K562 (cell line): Measurements from ENCODE around the gene ARL16. TPM values are rescaled to one million over a fixed set of nuclear protein-coding genes. Genes with fewer than 3 reads are reported as not detected.

Experiments
- ATF7 ChIP-seq: fragments of 450-650 bp; IDR thresholded peaks from 2 replicates; pipeline ENCODE4 v1.7.1; 2014; ENCODE audit warnings: mild to moderate bottlenecking, moderate library complexity
- CREB3L1 ChIP-seq: fragments of 450-650 bp; IDR thresholded peaks from 2 replicates; pipeline ENCODE4 v1.6.1; 2014; ENCODE audit warnings: low read depth, mild to moderate bottlenecking, moderate library complexity, borderline replicate concordance
- FOXA3 ChIP-seq, 2 experiments: fragments of 450-650 bp in 1 of 2; sonication (generic) in 1 of 2; formaldehyde crosslinking; IDR thresholded peaks in 1 of 2; conservative IDR thresholded peaks in 1 of 2; 2 replicates each; pipeline versions ENCODE4 v1.4.0 to v1.8.0; 2020 to 2022; ENCODE audit warnings: mild to moderate bottlenecking in 2 of 2, missing genetic modification reagents in 1 of 2
- FOXJ2 ChIP-seq: fragments of 200-800 bp; sonication (Bioruptor generic); IDR thresholded peaks from 2 replicates; pipeline ENCODE4 v1.6.1; 2016; ENCODE audit warnings: missing genetic modification characterization, missing compliant biosample characterization
- FOXJ3 ChIP-seq: sonication (generic); formaldehyde crosslinking; IDR thresholded peaks from 2 replicates; pipeline ENCODE4 v1.4.0; 2020; ENCODE audit warnings: mild to moderate bottlenecking, missing genetic modification reagents
- FUS ChIP-seq: fragments of 200-400 bp; formaldehyde crosslinking; optimal IDR thresholded peaks from 2 replicates; pipeline ENCODE3; 2017; ENCODE audit warnings: low read depth, low read length
- MAFG ChIP-seq: fragments of 450-650 bp; conservative IDR thresholded peaks from 2 replicates; pipeline ENCODE4 v1.6.1; 2016; ENCODE audit warnings: missing genetic modification characterization, missing compliant biosample characterization
- NR2C1 ChIP-seq, 2 experiments: fragments of 450-650 bp; IDR thresholded peaks; 2 replicates each; pipeline ENCODE4 v1.6.1; 2017; ENCODE audit warnings: mild to moderate bottlenecking in 2 of 2, antibody characterized with exemption in 1 of 2, inconsistent platforms in 1 of 2, missing compliant biosample characterization in 1 of 2, missing genetic modification characterization in 1 of 2
- PCBP1 ChIP-seq: fragments of 200-400 bp; formaldehyde crosslinking; IDR thresholded peaks from 2 replicates; pipeline ENCODE4 v1.6.1; 2018; ENCODE audit warnings: mild to moderate bottlenecking, low read depth, low read length; ENCODE audit not compliant: poor library complexity, severe bottlenecking
- PHTF2 ChIP-seq: fragments of 250-450 bp; sonication (Bioruptor Pico); IDR thresholded peaks from 2 replicates; pipeline ENCODE4 v1.5.0; 2021; ENCODE audit warnings: mild to moderate bottlenecking
- RUNX1 ChIP-seq: sonication (generic); IDR thresholded peaks from 2 replicates; pipeline ENCODE4 v1.6.1; 2016; ENCODE audit warnings: antibody characterized with exemption, low read depth
- SRSF3 ChIP-seq: fragments of 200-400 bp; formaldehyde crosslinking; IDR thresholded peaks from 2 replicates; pipeline ENCODE4 v1.6.1; 2016; ENCODE audit warnings: mild to moderate bottlenecking, low read length, moderate library complexity; ENCODE audit not compliant: insufficient read depth
- ZNF12 ChIP-seq: sonication (generic); formaldehyde crosslinking; IDR thresholded peaks from 2 replicates; pipeline ENCODE4 v1.4.0; 2020; ENCODE audit warnings: mild to moderate bottlenecking, missing genetic modification reagents
- ZNF75A ChIP-seq: fragments of 450-650 bp; formaldehyde crosslinking; IDR thresholded peaks from 2 replicates; pipeline ENCODE4 v1.4.0; 2020; ENCODE audit warnings: mild to moderate bottlenecking
- ZNF830 ChIP-seq: fragments of 250-450 bp; sonication (Bioruptor Pico); IDR thresholded peaks from 2 replicates; pipeline ENCODE4 v1.5.0; 2021; ENCODE audit warnings: mild to moderate bottlenecking
- polyA plus RNA-seq, 8 experiments: library from polyadenylated mRNA; depleted of rRNA in 4 of 8; stranded (reverse) in 5 of 8; unstranded in 3 of 8; fragments of >200 nt; fragmentation: Nextera tagmentation in 2 of 8; fragmentation: Illumina TruSeq in 1 of 8; extraction: Ambion mirVana in 2 of 8; extraction: Trizol in 1 of 8; gene quantifications; 2 replicates each; pipeline versions ENCODE4 v1.2.1 to v1.2.3, GENCODE V29; 2011 to 2014; ENCODE audit warnings: inconsistent platforms in 1 of 8, missing spikeins in 1 of 8
- total RNA-seq, 7 experiments: library from RNA; depleted of rRNA in 6 of 7; stranded (reverse); fragments of >200 nt in 6 of 7; fragmentation: Illumina TruSeq in 2 of 7; extraction: Trizol in 2 of 7; gene quantifications; 2 replicates each; pipeline versions ENCODE4 v1.2.1 to v1.2.3, GENCODE V29; 2011 to 2021; ENCODE audit warnings: low replicate concordance in 1 of 7
- TF ChIP-seq, protein P1 (sequence below): sonication (generic); formaldehyde crosslinking; IDR thresholded peaks from 2 replicates; pipeline ENCODE4 v1.8.1; 2023; ENCODE audit warnings: mild to moderate bottlenecking, missing genetic modification reagents
- TF ChIP-seq, protein P2 (sequence below): fragments of 250-450 bp; sonication (Bioruptor Pico); IDR thresholded peaks from 2 replicates; pipeline ENCODE4 v1.4.0; 2020; ENCODE audit warnings: mild to moderate bottlenecking
- TF ChIP-seq, protein P3 (sequence below): fragments of 250-450 bp; sonication (Bioruptor Pico); IDR thresholded peaks from 2 replicates; pipeline ENCODE4 v1.8.0; 2021; ENCODE audit warnings: borderline replicate concordance, mild to moderate bottlenecking, moderate library complexity; ENCODE audit not compliant: poor library complexity, severe bottlenecking
- TF ChIP-seq, protein P4 (sequence below): conservative IDR thresholded peaks from 2 replicates; pipeline ENCODE4 v1.6.1; 2011; ENCODE audit warnings: low read depth, mild to moderate bottlenecking, low read length; ENCODE audit not compliant: control insufficient read depth

ARL16 gene
- total and polyA plus RNA-seq, 9 of the 15 experiments (the other 6 are each of a cell fraction or from before 2014, with no cell fraction given): 5.4 to 32.4 (median 22.6) TPM

DNA sequence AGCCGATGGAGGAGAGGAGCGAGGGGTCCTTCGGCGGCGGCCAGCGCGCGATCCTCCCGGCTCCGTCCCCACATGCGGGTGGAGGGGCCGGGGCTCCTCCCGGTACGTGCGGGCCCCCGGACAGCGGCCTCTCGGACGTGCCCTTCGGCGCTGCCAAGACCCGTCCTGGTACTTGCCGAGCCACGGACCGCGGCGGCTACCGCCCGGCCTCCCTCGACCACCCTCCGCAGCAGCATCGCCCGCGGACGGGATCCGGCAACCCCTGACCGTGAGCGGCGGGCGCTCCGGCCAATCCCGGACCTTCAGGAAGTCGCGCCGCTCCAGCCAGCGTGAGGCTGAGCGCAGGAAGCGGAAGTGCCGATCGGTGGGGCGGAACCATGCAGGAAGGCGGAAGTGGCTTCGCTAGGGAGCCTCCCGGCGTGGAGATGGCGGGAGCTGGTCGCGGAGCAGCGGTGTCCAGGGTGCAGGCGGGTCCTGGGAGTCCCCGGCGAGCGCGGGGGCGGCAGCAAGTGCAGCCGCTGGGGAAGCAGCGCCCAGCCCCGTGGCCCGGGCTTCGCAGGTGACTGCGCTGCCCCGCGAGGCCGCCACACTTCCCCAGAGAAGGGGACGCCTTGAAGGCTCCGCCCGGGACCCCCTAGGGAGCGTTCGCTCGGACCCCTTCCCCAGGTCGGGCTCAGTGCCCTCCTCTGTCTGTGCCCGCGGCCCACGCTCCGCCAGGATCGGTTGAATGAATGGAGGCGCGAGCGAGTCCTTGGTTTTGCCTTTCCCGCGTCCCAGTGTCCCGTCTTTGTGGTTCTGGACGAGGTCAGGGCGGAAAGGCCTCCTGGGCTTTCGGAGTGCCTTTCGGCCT is 17.0 kb downstream of the ARL16 start, which contains the start of the genes CCDC137 and OXLD1 (continued):
- TF ChIP-seq, protein P1, sequence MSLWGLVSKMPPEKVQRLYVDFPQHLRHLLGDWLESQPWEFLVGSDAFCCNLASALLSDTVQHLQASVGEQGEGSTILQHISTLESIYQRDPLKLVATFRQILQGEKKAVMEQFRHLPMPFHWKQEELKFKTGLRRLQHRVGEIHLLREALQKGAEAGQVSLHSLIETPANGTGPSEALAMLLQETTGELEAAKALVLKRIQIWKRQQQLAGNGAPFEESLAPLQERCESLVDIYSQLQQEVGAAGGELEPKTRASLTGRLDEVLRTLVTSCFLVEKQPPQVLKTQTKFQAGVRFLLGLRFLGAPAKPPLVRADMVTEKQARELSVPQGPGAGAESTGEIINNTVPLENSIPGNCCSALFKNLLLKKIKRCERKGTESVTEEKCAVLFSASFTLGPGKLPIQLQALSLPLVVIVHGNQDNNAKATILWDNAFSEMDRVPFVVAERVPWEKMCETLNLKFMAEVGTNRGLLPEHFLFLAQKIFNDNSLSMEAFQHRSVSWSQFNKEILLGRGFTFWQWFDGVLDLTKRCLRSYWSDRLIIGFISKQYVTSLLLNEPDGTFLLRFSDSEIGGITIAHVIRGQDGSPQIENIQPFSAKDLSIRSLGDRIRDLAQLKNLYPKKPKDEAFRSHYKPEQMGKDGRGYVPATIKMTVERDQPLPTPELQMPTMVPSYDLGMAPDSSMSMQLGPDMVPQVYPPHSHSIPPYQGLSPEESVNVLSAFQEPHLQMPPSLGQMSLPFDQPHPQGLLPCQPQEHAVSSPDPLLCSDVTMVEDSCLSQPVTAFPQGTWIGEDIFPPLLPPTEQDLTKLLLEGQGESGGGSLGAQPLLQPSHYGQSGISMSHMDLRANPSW (CRISPR knock-in tag): no peak
- no peak for TF ChIP-seq MAFG (tag)
- TF ChIP-seq, protein P2, sequence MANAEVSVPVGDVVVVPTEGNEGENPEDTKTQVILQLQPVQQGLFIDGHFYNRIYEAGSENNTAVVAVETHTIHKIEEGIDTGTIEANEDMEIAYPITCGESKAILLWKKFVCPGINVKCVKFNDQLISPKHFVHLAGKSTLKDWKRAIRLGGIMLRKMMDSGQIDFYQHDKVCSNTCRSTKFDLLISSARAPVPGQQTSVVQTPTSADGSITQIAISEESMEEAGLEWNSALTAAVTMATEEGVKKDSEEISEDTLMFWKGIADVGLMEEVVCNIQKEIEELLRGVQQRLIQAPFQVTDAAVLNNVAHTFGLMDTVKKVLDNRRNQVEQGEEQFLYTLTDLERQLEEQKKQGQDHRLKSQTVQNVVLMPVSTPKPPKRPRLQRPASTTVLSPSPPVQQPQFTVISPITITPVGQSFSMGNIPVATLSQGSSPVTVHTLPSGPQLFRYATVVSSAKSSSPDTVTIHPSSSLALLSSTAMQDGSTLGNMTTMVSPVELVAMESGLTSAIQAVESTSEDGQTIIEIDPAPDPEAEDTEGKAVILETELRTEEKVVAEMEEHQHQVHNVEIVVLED (CRISPR knock-in tag): no peak
- TF ChIP-seq ZNF75A (CRISPR knock-in tag): no peak
- TF ChIP-seq FOXJ3: no peak
- peak; percentile 62 for TF ChIP-seq NR2C1 (IDR thresholded peaks at IDR 0.05)
- TF ChIP-seq NR2C1 (tag; IDR thresholded peaks at IDR 0.05): peak; percentile 66
- TF ChIP-seq, protein P3, sequence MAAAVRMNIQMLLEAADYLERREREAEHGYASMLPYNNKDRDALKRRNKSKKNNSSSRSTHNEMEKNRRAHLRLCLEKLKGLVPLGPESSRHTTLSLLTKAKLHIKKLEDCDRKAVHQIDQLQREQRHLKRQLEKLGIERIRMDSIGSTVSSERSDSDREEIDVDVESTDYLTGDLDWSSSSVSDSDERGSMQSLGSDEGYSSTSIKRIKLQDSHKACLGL: no peak
- TF ChIP-seq ZNF830 (CRISPR knock-in tag): no peak
- TF ChIP-seq FUS: peak; percentile 67
- no peak for TF ChIP-seq PHTF2 (CRISPR knock-in tag)
- TF ChIP-seq ATF7: peak; percentile 65
- peak; percentile 95 for TF ChIP-seq PCBP1
- TF ChIP-seq RUNX1: no peak
- no peak for TF ChIP-seq FOXJ2 (tag)
- TF ChIP-seq, protein P4, sequence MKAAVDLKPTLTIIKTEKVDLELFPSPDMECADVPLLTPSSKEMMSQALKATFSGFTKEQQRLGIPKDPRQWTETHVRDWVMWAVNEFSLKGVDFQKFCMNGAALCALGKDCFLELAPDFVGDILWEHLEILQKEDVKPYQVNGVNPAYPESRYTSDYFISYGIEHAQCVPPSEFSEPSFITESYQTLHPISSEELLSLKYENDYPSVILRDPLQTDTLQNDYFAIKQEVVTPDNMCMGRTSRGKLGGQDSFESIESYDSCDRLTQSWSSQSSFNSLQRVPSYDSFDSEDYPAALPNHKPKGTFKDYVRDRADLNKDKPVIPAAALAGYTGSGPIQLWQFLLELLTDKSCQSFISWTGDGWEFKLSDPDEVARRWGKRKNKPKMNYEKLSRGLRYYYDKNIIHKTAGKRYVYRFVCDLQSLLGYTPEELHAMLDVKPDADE: peak; percentile 42; the same call in 1 of the 2 replicates
- TF ChIP-seq ZNF12 (CRISPR knock-in tag): no peak
- TF ChIP-seq CREB3L1: no peak
- 0 out of 4 replicates have a peak, but pooled peaks of 1 of the 2 experiments have one; percentile 67 for TF ChIP-seq FOXA3 (CRISPR knock-in tag; conservative IDR thresholded peaks at IDR 0.05 in 1 of 2, IDR thresholded peaks at IDR 0.05 in 1 of 2)
- TF ChIP-seq SRSF3: no peak
